Dermis blood vessel endothelial cell (primary cell): ENCODE data around the gene PPP1R14B. TPM values are rescaled to one million over a fixed set of nuclear protein-coding genes. Genes with fewer than 3 reads are reported as not detected.
A peak's percentile ranks its signal among the peaks of the same experiment; 100 is the strongest.

Experiments used
- DNase-seq: peaks from one replicate; pipeline ENCODE4 v3.0.0; 2010
- total RNA-seq: library from RNA; depleted of rRNA; stranded (reverse); fragments of >200 nt; gene quantifications from 2 replicates; pipeline ENCODE4 v1.2.3, GENCODE V29; 2014

PPP1R14B gene
- total RNA-seq, 1 donor from 2014 or later = 238 TPM

DNA sequence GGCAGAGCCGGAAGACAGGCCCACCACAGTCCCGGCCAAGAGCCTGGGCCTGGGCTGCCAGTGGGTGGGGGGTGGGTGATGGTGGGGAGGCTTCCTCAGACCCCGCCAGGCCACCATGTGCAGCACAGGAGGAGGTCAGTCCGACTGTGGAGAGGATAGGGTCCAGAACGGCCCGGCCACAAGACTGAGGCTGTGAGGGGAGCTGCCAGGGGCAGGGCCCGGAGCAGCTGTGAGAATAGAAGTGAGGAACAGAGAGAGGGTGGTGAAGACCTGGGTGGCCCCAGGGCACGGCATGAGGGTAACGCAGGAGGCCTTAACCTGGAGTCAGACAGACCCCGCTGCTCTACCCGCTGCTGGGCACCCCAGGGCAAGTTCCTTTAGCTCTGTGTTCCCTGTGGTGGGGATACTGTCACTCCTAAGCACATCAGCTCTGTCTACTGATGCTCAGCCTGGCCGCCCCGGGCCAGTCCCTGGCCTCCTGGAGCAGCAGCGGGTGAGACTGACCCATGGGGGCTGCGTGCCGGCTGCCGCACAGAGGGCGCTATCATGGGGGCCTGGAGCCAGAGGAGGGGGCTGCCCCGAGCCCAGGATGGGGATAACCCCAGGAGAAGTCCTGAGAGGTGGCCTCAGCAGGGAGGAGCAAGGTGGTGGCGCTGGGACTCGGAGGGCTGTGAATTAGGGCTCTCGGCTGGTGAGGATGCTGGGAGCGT lies 38.5 kb downstream of the PPP1R14B start:
- no peak for DNase-seq

GRCh38 chr11:64207256-64208085 lies 39.3 kb downstream of the PPP1R14B start:
- peak; percentile 67 for DNase-seq

DNA sequence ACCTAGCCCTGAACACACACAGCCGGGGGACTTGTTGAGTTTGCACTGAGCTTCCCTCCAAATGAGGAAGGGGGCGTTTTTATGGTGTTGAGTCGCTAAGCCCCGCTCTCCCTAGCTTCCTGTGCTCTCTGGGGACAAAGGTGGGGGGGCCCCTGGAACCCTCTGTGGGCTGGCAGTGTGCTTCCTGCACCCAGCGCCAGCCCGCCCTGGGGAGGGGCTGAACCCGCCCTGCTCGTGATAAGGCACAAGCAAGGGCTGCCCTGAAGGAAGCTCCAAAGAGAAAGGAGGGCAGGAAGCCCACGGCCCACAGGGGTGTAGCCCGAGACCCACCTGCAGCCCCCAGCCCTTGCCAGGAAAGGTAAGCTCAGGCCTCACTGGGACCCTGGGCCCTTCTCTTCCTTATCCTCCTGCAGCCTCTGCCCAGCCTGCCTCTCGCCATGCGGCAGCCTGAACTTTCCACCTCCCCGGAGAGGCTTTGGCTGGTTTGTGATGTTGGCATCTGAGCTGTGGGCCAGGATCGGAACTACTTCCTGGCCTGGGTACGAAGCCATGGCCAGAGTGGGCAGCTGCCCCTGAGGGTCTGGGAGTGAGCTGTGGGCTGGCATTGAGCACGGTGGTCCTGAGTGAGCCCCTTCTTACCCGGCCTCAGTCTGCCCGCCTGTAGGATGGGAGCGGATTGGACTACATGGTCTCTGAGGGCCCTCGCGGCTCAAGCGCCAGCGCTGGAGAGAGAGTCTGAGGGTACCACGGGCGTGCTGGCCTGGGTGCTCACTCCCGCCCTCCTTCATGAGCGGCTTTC lies 40.1 kb downstream of the PPP1R14B start, which contains the start of gene FERMT3:
TSS of gene FERMT3 (plus strand) at position 265 of the 799 bp plus-strand sequence. CDS start 644 bp downstream, outside the sequence.
- peak; percentile 33 for DNase-seq

GRCh38 chr11:64204464-64204989 lies 42.2 kb downstream of the PPP1R14B start:
- peak; percentile 97 for DNase-seq

- no peak for DNase-seq
These were observed 42.7 kb downstream of the PPP1R14B start for GRCh38 chr11:64204080-64204440.

DNA sequence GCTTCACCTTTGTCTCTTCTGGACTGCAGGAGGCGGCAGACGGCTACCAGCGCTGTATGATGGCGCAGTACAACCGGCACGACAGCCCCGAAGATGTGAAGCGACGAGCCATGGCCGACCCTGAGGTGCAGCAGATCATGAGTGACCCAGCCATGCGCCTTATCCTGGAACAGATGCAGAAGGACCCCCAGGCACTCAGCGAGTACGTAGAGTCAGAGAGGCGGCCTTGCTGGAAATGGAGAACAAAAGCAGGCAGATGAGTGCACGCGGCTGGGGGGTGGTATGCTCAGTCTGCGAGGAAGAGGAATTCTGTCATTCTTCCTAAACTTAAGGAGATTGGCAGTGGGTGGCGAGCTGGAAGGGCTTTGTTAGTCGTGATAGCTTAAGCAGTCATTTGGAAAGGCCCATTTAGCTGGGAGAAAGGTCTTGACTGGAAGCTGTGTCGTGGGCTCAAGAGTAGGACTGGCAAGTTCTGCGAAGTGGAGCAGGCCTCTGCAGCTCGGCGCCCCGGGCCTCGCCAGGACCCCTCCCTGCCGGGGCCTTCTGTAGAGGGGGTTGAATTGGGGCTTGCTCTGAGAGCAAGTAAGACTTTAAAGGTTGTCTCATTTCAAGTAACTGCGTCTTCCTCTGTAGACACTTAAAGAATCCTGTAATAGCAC lies 43.2 kb downstream of the PPP1R14B start:
- DNase-seq = no peak

- DNase-seq = no peak
These were observed 43.8 kb downstream of the PPP1R14B start for GRCh38 chr11:64202992-64203391.

GRCh38 chr11:64201543-64201942 lies 45.2 kb downstream of the PPP1R14B start:
- DNase-seq = no peak

GRCh38 chr11:64198511-64198910 lies 48.2 kb downstream of the PPP1R14B start:
- DNase-seq = no peak

GRCh38 chr11:64196626-64197025 lies 50.1 kb downstream of the PPP1R14B start:
- no peak for DNase-seq

Other genes with a start within 250 kb of the PPP1R14B start
- gene FLRT1, start 211.0 kb downstream of the PPP1R14B start, total RNA-seq = not detected in 2 replicates
- gene MACROD1, start 80.8 kb downstream of the PPP1R14B start, total RNA-seq = 17.5 and 29.3 TPM in 2 replicates
- gene STIP1, start 60.8 kb downstream of the PPP1R14B start, total RNA-seq = 139 and 191 TPM in 2 replicates
- 6.5 and 26.5 TPM in 2 replicates for gene FERMT3, start 40.2 kb downstream of the PPP1R14B start, total RNA-seq
- 24.1 and 45.6 TPM in 2 replicates for gene TRPT1, start 20.8 kb downstream of the PPP1R14B start, total RNA-seq
- 43.2 and 44.6 TPM in 2 replicates for gene NUDT22, start 20.7 kb downstream of the PPP1R14B start, total RNA-seq
- gene DNAJC4, start 16.4 kb downstream of the PPP1R14B start, total RNA-seq = 7.0 and 17.4 TPM in 2 replicates
- gene VEGFB, start 12.4 kb downstream of the PPP1R14B start, total RNA-seq = 20.4 and 23.1 TPM in 2 replicates
- gene FKBP2, start 5.8 kb downstream of the PPP1R14B start, total RNA-seq = 43.9 and 45.6 TPM in 2 replicates
- 37.8 and 54.6 TPM in 2 replicates for gene PLCB3, start 4.6 kb upstream of the PPP1R14B start, total RNA-seq
- gene BAD, start 37.7 kb upstream of the PPP1R14B start, total RNA-seq = 57.2 and 65.9 TPM in 2 replicates
- gene GPR137, start 38.9 kb upstream of the PPP1R14B start, total RNA-seq = 11.5 and 12.1 TPM in 2 replicates
- gene KCNK4, start 44.4 kb upstream of the PPP1R14B start, total RNA-seq = 0.17 TPM in 1 of 2 replicates, not detected in the other
- not detected in 2 replicates for gene CATSPERZ, start 53.4 kb upstream of the PPP1R14B start, total RNA-seq
- 60.3 and 76.7 TPM in 2 replicates for gene ESRRA, start 58.6 kb upstream of the PPP1R14B start, total RNA-seq
- 202 and 290 TPM in 2 replicates for gene TRMT112, start 70.6 kb upstream of the PPP1R14B start, total RNA-seq
- gene PRDX5, start 71.2 kb upstream of the PPP1R14B start, total RNA-seq = 129 and 245 TPM in 2 replicates
- gene CCDC88B, start 93.3 kb upstream of the PPP1R14B start, total RNA-seq = 0.56 and 1.2 TPM in 2 replicates
- gene RPS6KA4, start 112.2 kb upstream of the PPP1R14B start, total RNA-seq = 35.9 and 46.6 TPM in 2 replicates